Hepatocyte (in vitro differentiated cells): ENCODE results near the gene UBA1. TPM values are rescaled to one million over a fixed set of nuclear protein-coding genes. Genes with fewer than 3 reads are reported as not detected.

Source experiments
- DNase-seq: peaks from one replicate; pipeline ENCODE4 v3.0.0-alpha.2; 2016; ENCODE audit warnings: low spot score
- H2AFZ ChIP-seq: fragments of 200-600 bp; sonication (generic); 2 replicates; pipeline ENCODE4 v1.6.0; 2016; ENCODE audit warnings: antibody characterized with exemption, mild to moderate bottlenecking
- H3K27ac ChIP-seq: fragments of 200-600 bp; sonication (generic); 2 replicates; pipeline ENCODE4 v1.5.1; 2016; ENCODE audit warnings: mild to moderate bottlenecking
- H3K27me3 ChIP-seq: fragments of 200-600 bp; sonication (generic); 2 replicates; pipeline ENCODE4 v1.6.1; 2016
- H3K36me3 ChIP-seq: fragments of 200-600 bp; sonication (generic); replicated peaks from 2 replicates; pipeline ENCODE4 v1.5.1; 2016; ENCODE audit warnings: low read depth; ENCODE audit not compliant: insufficient read depth
- H3K4me1 ChIP-seq: fragments of 200-600 bp; sonication (generic); 2 replicates; pipeline ENCODE4 v1.5.1; 2016; ENCODE audit warnings: mild to moderate bottlenecking, moderate library complexity; ENCODE audit not compliant: insufficient read depth
- H3K4me2 ChIP-seq: fragments of 200-600 bp; sonication (generic); 2 replicates; pipeline ENCODE4 v1.6.0; 2016
- H3K4me3 ChIP-seq: fragments of 200-600 bp; sonication (generic); 2 replicates; pipeline ENCODE4 v1.5.1; 2016; ENCODE audit warnings: mild to moderate bottlenecking
- H3K79me2 ChIP-seq: fragments of 200-600 bp; sonication (generic); 2 replicates; pipeline ENCODE4 v1.6.0; 2017; ENCODE audit warnings: mild to moderate bottlenecking
- H3K9me2 ChIP-seq: fragments of 200-600 bp; sonication (generic); replicated peaks from 2 replicates; pipeline ENCODE4 v1.6.0; 2017; ENCODE audit warnings: mild to moderate bottlenecking; ENCODE audit not compliant: insufficient read depth
- H3K9me3 ChIP-seq: fragments of 200-600 bp; sonication (generic); 2 replicates; pipeline ENCODE4 v1.5.1; 2016; ENCODE audit warnings: low read depth, mild to moderate bottlenecking
- H4K20me1 ChIP-seq: fragments of 200-600 bp; sonication (generic); 2 replicates; pipeline ENCODE4 v1.6.0; 2016; ENCODE audit warnings: mild to moderate bottlenecking; ENCODE audit not compliant: insufficient read depth, poor library complexity, severe bottlenecking
- CTCF ChIP-seq: fragments of 200-600 bp; sonication (generic); IDR thresholded peaks from 2 replicates; pipeline ENCODE4 v1.5.1; 2016; ENCODE audit warnings: antibody characterized with exemption, mild to moderate bottlenecking; ENCODE audit not compliant: poor library complexity
- EZH2 ChIP-seq: fragments of 200-600 bp; sonication (generic); IDR thresholded peaks from 2 replicates; pipeline ENCODE4 v1.6.1; 2016; ENCODE audit warnings: antibody characterized with exemption, mild to moderate bottlenecking, borderline replicate concordance
- EZH2phosphoT487 ChIP-seq: fragments of 200-600 bp; sonication (generic); IDR thresholded peaks from one replicate; pipeline ENCODE4 v1.6.1; 2018; ENCODE audit warnings: antibody characterized with exemption, mild to moderate bottlenecking, low read depth, moderate library complexity; ENCODE audit not compliant: unreplicated experiment, severe bottlenecking
- WGBS: methylation state at CpG from one replicate; pipeline ENCODE4 v1.1.6; 2016; ENCODE audit warnings: low lambda C conversion rate; ENCODE audit errors: missing lambda C conversion rate; 5-methylcytosine and 5-hydroxymethylcytosine counted together
- polyA plus RNA-seq: library from polyadenylated mRNA; unstranded; fragments of >200 nt; fragmentation: Nextera tagmentation; extraction: Ambion mirVana; gene quantifications from 2 replicates; pipeline ENCODE4 v1.2.1, GENCODE V29; 2016
- total RNA-seq: library from RNA; depleted of rRNA; stranded (reverse); fragments of >200 nt; gene quantifications from 2 replicates; pipeline ENCODE4 v1.2.3, GENCODE V29; 2014

The UBA1 gene
- total and polyA plus RNA-seq, 2 experiments from 2014 or later: 236 to 253 TPM

GRCh38 chrX:47145395-47146120 lies 48.1 kb upstream of the UBA1 start:
- DNase-seq: no peak
- H3K36me3 ChIP-seq: no peaks in the 10 kb centered on the region
- 50% methylated on average over 15 of the region's 39 CpGs for WGBS
- H3K9me3 ChIP-seq: no peaks in the 10 kb centered on the region
- H3K4me2 ChIP-seq: peak overlapping the region; percentile 82
- no peaks in the 10 kb centered on the region for H3K27me3 ChIP-seq
- peak overlapping the region; percentile 98 for H3K27ac ChIP-seq
- H3K4me1 ChIP-seq: peaks cover 4% of the 10 kb centered on the region
- peaks cover 21% of the 10 kb centered on the region for H4K20me1 ChIP-seq
- no peaks in the 10 kb centered on the region for H3K9me2 ChIP-seq
- TF ChIP-seq EZH2phosphoT487: no peak
- no peak for TF ChIP-seq EZH2
- TF ChIP-seq CTCF: no peak
- peaks cover 54% of the 10 kb centered on the region for H3K79me2 ChIP-seq
- H3K4me3 ChIP-seq: peak overlapping the region; percentile 56
- H2AFZ ChIP-seq: peak overlapping the region; percentile 38

- H3K9me2 ChIP-seq: no peaks in the 10 kb centered on the region
- H4K20me1 ChIP-seq: peaks cover 29% of the 10 kb centered on the region
- H3K27me3 ChIP-seq: no peaks in the 10 kb centered on the region
- no peaks in the 10 kb centered on the region for H3K9me3 ChIP-seq
- peak overlapping the region; percentile 82 for H3K4me2 ChIP-seq
- H3K4me1 ChIP-seq: peaks cover 4% of the 10 kb centered on the region
- H3K27ac ChIP-seq: peak overlapping the region; percentile 98
- H3K79me2 ChIP-seq: peaks cover 61% of the 10 kb centered on the region
- no peaks in the 10 kb centered on the region for H3K36me3 ChIP-seq
- no peak overlapping the region for H2AFZ ChIP-seq
- WGBS: 39% methylated on average over 10 of the region's 10 CpGs
- peak overlapping the region; percentile 56 for H3K4me3 ChIP-seq
- TF ChIP-seq EZH2 (no peak), CTCF (no peak), EZH2phosphoT487 (no peak)
- DNase-seq: no peak
Measured at GRCh38 chrX:47146121-47146935, 47.3 kb upstream of the UBA1 start.

- no peaks in the 10 kb centered on the region for H3K9me3 ChIP-seq
- H3K79me2 ChIP-seq: peaks cover 70% of the 10 kb centered on the region
- H3K9me2 ChIP-seq: no peaks in the 10 kb centered on the region
- H3K4me2 ChIP-seq: peak overlapping the region; percentile 82
- H3K27me3 ChIP-seq: no peaks in the 10 kb centered on the region
- DNase-seq: no peak
- WGBS: 76% methylated on average over 12 of the region's 12 CpGs
- H3K27ac ChIP-seq: no peak overlapping the region
- peaks cover 29% of the 10 kb centered on the region for H4K20me1 ChIP-seq
- H3K36me3 ChIP-seq: no peaks in the 10 kb centered on the region
- peaks cover 4% of the 10 kb centered on the region for H3K4me1 ChIP-seq
- no peak overlapping the region for H2AFZ ChIP-seq
- TF ChIP-seq EZH2phosphoT487 (no peak), EZH2 (no peak), CTCF (no peak)
- H3K4me3 ChIP-seq: no peak overlapping the region
Measured at GRCh38 chrX:47146936-47147859, 46.4 kb upstream of the UBA1 start.
